Keratinocyte (primary cell): ENCODE data around the gene TKT. TPM values are rescaled to one million over a fixed set of nuclear protein-coding genes. Genes with fewer than 3 reads are reported as not detected.

Experiments used
- DNase-seq: peaks from one replicate; pipeline ENCODE4 v3.0.0-alpha.2; 2011; ENCODE audit warnings: low read depth, missing footprints, low spot score
- FAIRE-seq: peaks from 2 replicates; lab custom pipeline; 2011; peaks lifted over from hg19 to GRCh38; lab: Jason Lieb, UNC
- H2AFZ ChIP-seq: 2 replicates; pipeline ENCODE4 v1.6.0; 2012; ENCODE audit warnings: low read length, control low read depth, inconsistent platforms; ENCODE audit not compliant: control insufficient read depth
- H3K27ac ChIP-seq: 2 replicates; pipeline ENCODE4 v1.5.1; 2011; ENCODE audit warnings: low read length; ENCODE audit not compliant: control insufficient read depth, insufficient read depth
- H3K27me3 ChIP-seq: 3 replicates; pipeline ENCODE4 v1.6.0; 2011; ENCODE audit warnings: low read length; ENCODE audit not compliant: control insufficient read depth, insufficient read depth; ENCODE audit errors: extremely low read depth
- H3K36me3 ChIP-seq, 2 experiments: 2 replicates in 1 of 2; 3 replicates in 1 of 2; pipeline ENCODE4 v1.5.1; 2011; ENCODE audit warnings: low read length in 2 of 2, mild to moderate bottlenecking in 1 of 2; ENCODE audit not compliant: control insufficient read depth in 2 of 2, insufficient read depth in 2 of 2; ENCODE audit errors: extremely low read depth in 1 of 2
- H3K4me1 ChIP-seq: 3 replicates; pipeline ENCODE4 v1.5.1; 2011; ENCODE audit warnings: low read length; ENCODE audit not compliant: control insufficient read depth, insufficient read depth; ENCODE audit errors: extremely low read depth
- H3K4me2 ChIP-seq: 3 replicates; pipeline ENCODE4 v1.6.0; 2011; ENCODE audit warnings: low read depth, low read length; ENCODE audit not compliant: control insufficient read depth, insufficient read depth; ENCODE audit errors: extremely low read depth
- H3K4me3 ChIP-seq, 3 experiments: fragments of 200-600 bp in 1 of 3; sonication (generic) in 1 of 3; 2 replicates in 2 of 3; 3 replicates in 1 of 3; pipeline ENCODE4 v1.5.1; 2011 to 2016; ENCODE audit warnings: low read length in 3 of 3, mild to moderate bottlenecking in 3 of 3, control low read depth in 2 of 3, inconsistent platforms in 1 of 3, low read depth in 1 of 3, mixed read lengths in 1 of 3, mixed run types in 1 of 3, moderate library complexity in 1 of 3; ENCODE audit not compliant: control insufficient read depth in 2 of 3, insufficient read depth in 2 of 3; ENCODE audit errors: extremely low read depth in 1 of 3
- H3K79me2 ChIP-seq: 2 replicates; pipeline ENCODE4 v1.6.0; 2012; ENCODE audit warnings: low read length; ENCODE audit not compliant: control insufficient read depth, insufficient read depth
- H3K9ac ChIP-seq: 3 replicates; pipeline ENCODE4 v1.6.0; 2011; ENCODE audit warnings: low read length; ENCODE audit not compliant: control insufficient read depth, insufficient read depth; ENCODE audit errors: extremely low read depth
- H3K9me1 ChIP-seq: 3 replicates; pipeline ENCODE4 v1.6.0; 2011; ENCODE audit warnings: low read length; ENCODE audit not compliant: control insufficient read depth, insufficient read depth; ENCODE audit errors: extremely low read depth
- H3K9me3 ChIP-seq: 2 replicates; pipeline ENCODE4 v1.5.1; 2012; ENCODE audit warnings: low read depth, low read length; ENCODE audit not compliant: control insufficient read depth
- H4K20me1 ChIP-seq: 3 replicates; pipeline ENCODE4 v1.6.0; 2011; ENCODE audit warnings: low read length; ENCODE audit not compliant: control insufficient read depth, insufficient read depth; ENCODE audit errors: extremely low read depth
- CTCF ChIP-seq, 3 experiments: IDR thresholded peaks in 1 of 3; conservative IDR thresholded peaks in 1 of 3; optimal IDR thresholded peaks in 1 of 3; 2 replicates in 2 of 3; 3 replicates in 1 of 3; pipeline versions ENCODE3 to v1.5.1; 2011; ENCODE audit warnings: low read length in 3 of 3, mild to moderate bottlenecking in 3 of 3, moderate library complexity in 2 of 3, control low read depth in 1 of 3, inconsistent platforms in 1 of 3; ENCODE audit not compliant: insufficient read depth in 2 of 3; ENCODE audit errors: extremely low read depth in 1 of 3
- EZH2 ChIP-seq: IDR thresholded peaks from one replicate; pipeline ENCODE4 v1.6.1; 2012; ENCODE audit warnings: inconsistent platforms, mild to moderate bottlenecking, low read length, moderate library complexity
- dilution Hi-C: fragments of 300-500 bp; cut with MboI; formaldehyde crosslinking; loops from one replicate; pipeline ENCODE4 v1.7.0; 2020; ENCODE audit warnings: low sequenced_read_pairs; ENCODE audit not compliant: extremely low pct_ligation_motif_present
- polyA plus RNA-seq, 5 experiments: library from polyadenylated mRNA; depleted of rRNA in 3 of 5; stranded (reverse) in 3 of 5; stranded (forward) in 1 of 5; unstranded in 1 of 5; fragments of >200 nt; gene quantifications; 1 replicate in 1 of 5; 2 replicates in 3 of 5; 3 replicates in 1 of 5; pipeline versions ENCODE4 v1.2.1 to v1.2.3, GENCODE V29; 2011 to 2012; ENCODE audit warnings: missing spikeins in 2 of 5, low read depth in 1 of 5, low replicate concordance in 1 of 5

TKT gene
- polyA plus RNA-seq, 1 donor (not counting 4 experiments of a cell fraction or from before 2014, with no cell fraction given) = 266 TPM

GRCh38 chr3:53267766-53268165 lies 11.9 kb upstream of the TKT start:
- Histone ChIP-seq H3K27ac (no peak overlapping the region), H3K79me2 (no peaks in the 10 kb centered on the region), H3K4me2 (no peak overlapping the region), H3K27me3 (no peaks in the 10 kb centered on the region), H3K9me1 (no peaks in the 10 kb centered on the region), H3K36me3 (no peaks in the 10 kb centered on the region), H3K9me3 (no peaks in the 10 kb centered on the region), H3K4me3 (no peak overlapping the region), H4K20me1 (no peaks in the 10 kb centered on the region), H2AFZ (peak overlapping the region; percentile 47), H3K9ac (no peak overlapping the region), H3K4me1 (peaks cover 32% of the 10 kb centered on the region)
- dilution Hi-C loops = no loop called here
- FAIRE-seq (no peak), DNase-seq (no peak)
- TF ChIP-seq EZH2 (no peak), CTCF (optimal IDR thresholded peaks at IDR 0.05 in 1 of 3, IDR thresholded peaks at IDR 0.05 in 1 of 3, conservative IDR thresholded peaks at IDR 0.05 in 1 of 3; ENCODE audit: extremely low read depth in 1 of 3, insufficient read depth in 2 of 3, low read length in 3 of 3) (no peak)

- FAIRE-seq = no peak
- Histone ChIP-seq H4K20me1 (no peaks in the 10 kb centered on the region), H3K4me1 (peaks cover 30% of the 10 kb centered on the region), H3K9me1 (no peaks in the 10 kb centered on the region), H3K79me2 (no peaks in the 10 kb centered on the region), H3K9me3 (no peaks in the 10 kb centered on the region), H3K36me3 (no peaks in the 10 kb centered on the region), H3K27me3 (no peaks in the 10 kb centered on the region), H3K27ac (no peak overlapping the region), H2AFZ (no peak overlapping the region), H3K4me3 (no peak overlapping the region), H3K4me2 (peak overlapping the region; percentile 6), H3K9ac (no peak overlapping the region)
- no peak for DNase-seq
- dilution Hi-C loops = no loop called here
- TF ChIP-seq CTCF (optimal IDR thresholded peaks at IDR 0.05 in 1 of 3, IDR thresholded peaks at IDR 0.05 in 1 of 3, conservative IDR thresholded peaks at IDR 0.05 in 1 of 3; ENCODE audit: extremely low read depth in 1 of 3, insufficient read depth in 2 of 3, low read length in 3 of 3) (no peak), EZH2 (no peak)
These were observed 8.9 kb upstream of the TKT start for GRCh38 chr3:53264718-53265117.
